ENCODE measurements around the gene TRPT1. TPM values are rescaled to one million over a fixed set of nuclear protein-coding genes. Genes with fewer than 3 reads are reported as not detected.
"Not testable (repeated sequence)": the region's sequence is repeated elsewhere in the genome, so short reads cannot be mapped to it uniquely, and the experiment has no call there.

TRPT1 gene
- total RNA-seq, 2 donors from 2014 or later, result 31.2 to 36.5 TPM

GRCh38 chr11:64249038-64249437 lies 23.1 kb upstream of the TRPT1 start:
- no peaks in the 10 kb centered on the region for H3K9me3 Mint-ChIP-seq
- H3K27ac Mint-ChIP-seq, result no peak overlapping the region
- ATAC-seq, result no peak
- H3K36me3 Mint-ChIP-seq, result peaks cover 6% of the 10 kb centered on the region in 2 donors
- no peak for DNase-seq (ENCODE audit: low spot score in 2 of 2)

DNA sequence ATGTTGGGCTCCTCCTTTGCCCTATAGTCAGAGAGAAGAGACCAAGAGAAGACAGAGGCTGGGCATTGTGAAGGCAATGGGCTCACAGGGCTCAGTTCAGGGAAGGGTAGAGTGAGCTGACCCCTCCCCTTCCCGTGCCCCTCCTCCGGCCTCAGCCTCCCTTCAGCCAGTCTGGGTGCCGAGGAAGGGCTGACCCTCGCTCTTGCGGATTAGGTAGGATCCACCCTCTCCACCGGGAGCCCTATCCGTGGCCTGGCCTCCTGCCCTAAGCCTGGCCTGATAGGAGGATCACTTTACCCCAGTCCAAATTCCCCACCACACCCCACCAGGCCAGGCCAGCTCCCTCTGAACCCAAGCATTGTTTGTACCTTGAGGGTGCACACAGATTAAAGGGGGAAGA lies 22.6 kb upstream of the TRPT1 start:
- Mint-ChIP-seq H3K36me3 (peaks cover 6 to 9% of the 10 kb centered on the region in 2 donors), H3K9me3 (no peaks in the 10 kb centered on the region)

DNA sequence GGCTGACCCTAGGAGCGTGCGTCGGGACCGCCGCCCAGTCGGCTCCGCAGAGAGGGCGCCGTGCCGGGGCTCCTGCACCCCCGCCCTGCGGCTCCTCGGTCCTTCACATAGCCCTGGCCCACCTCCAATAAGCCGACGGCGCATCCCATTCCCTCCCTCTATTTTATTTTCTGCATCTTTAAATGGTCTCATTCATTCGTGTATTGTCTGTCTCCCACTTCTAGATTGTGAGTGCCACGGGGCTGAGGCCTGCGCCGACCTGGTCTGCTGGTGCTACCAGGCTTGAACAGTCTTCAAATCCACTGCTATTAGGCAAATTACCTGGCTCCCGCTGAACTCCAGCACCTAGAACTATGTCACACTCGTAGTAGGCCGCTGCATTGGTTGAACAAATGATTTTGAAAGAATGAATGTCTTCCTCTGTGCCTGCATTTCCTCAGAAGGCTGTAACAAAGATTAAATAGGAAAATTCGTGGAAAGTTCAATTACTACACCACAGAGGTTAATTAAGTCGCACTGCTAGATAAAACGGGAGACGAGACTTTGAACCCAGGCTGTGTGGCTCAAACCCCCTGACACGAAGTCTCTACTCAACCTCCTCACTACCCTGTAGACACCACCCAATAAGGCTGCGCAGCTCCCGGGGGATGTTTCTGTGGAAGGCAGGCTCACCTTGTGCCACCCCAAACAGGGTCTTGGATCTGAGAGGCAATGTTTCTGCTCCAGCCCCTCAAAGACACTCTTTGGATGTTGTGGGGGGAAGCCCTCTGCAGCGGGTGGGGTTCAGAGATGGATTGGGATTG lies 21.9 kb upstream of the TRPT1 start:
- ATAC-seq, result no peak
- no peaks in the 10 kb centered on the region for H3K9me3 Mint-ChIP-seq
- peak overlapping the region in 1 of 2 donors; percentile 65 for H3K27ac Mint-ChIP-seq
- no peak for DNase-seq (ENCODE audit: low spot score in 2 of 2)
- peaks cover 6 to 16% of the 10 kb centered on the region in 2 donors for H3K36me3 Mint-ChIP-seq

More for the DNA sequence above, 22.6 kb upstream of the TRPT1 start:
- DNase-seq (ENCODE audit: low spot score in 2 of 2) (no peak), ATAC-seq (no peak)
- no peak overlapping the region for H3K27ac Mint-ChIP-seq

DNA sequence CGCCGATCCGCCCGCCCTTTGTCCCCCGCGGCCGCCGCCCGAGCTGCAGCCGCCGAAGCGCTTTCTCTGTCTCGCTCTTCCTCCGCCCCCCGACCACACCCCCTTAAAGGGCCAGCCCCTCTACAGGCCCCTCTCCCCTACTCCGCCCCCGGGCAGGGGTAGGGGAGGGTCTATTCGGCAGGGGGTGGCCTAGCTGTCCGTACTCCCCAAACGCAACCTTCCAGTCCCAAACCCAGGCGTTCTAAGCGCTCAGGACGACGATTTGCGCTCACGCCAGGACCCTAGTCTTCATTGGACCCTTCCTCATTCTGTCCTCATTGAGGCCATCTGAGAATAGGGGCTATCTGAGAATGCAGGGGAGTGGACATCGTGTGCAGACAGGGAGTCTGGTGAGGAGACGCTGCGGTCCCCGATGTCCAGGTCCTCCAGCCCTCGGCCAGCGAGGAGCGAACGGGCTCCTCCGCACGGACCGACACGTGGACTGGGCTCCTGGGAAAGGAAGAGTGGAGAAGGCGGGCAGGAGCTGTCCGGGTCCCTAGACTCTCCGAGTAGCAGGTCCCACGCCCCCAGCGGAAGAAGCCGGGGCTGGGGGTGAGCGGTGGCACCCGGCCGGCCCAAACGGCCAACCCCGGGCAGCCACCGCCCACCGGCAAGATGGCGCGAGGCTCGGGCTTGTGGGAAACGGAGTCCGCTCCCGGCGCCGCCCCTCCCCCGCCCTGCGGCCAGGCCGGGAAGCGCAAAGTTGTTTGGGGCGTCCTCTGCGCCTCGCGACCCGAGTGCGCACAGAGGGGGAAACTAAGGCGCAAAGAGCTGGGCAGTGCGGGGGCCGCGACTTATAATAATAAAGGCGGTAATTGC lies 21.1 kb upstream of the TRPT1 start, which contains the start of gene PPP1R14B:
TSS of gene PPP1R14B (minus strand) at position 73 of the 858 bp plus-strand sequence. CDS start 270 bp downstream, outside the sequence.
- ATAC-seq, result peak; percentile 39 to 73
- peak within 1 kb of the TSS; percentile 91 to 93 for H3K27ac Mint-ChIP-seq
- H3K9me3 Mint-ChIP-seq, result no peaks in the 10 kb centered on the region
- H3K36me3 Mint-ChIP-seq, result peaks cover 6 to 16% of the 10 kb centered on the region in 2 donors
- DNase-seq (ENCODE audit: low spot score in 2 of 2), result peak; percentile 74 to 82

DNA sequence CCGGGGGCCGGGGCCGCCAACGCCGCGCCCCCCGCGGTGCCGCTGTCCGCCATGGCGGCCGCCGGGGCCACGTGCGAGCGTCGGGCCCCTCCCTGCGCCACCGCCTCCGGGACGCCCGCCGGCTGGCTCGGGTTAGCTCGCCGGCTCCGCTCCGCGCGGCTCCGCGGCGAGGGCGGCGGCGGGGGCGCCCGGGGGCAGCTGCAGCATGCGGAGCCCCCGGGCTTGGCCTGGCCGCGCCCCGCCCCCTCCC lies 20.6 kb upstream of the TRPT1 start:
- ATAC-seq, result peak; percentile 3 to 29
- DNase-seq (ENCODE audit: low spot score in 2 of 2); H3K9me3 Mint-ChIP-seq: not testable (repeated sequence)
- H3K27ac Mint-ChIP-seq, result peak overlapping the region in 1 of 2 donors; percentile 93
- H3K36me3 Mint-ChIP-seq, result peaks cover 6 to 16% of the 10 kb centered on the region in 2 donors

GRCh38 chr11:64245797-64246620 lies 20.0 kb upstream of the TRPT1 start:
- ATAC-seq, result peak in 1 of 2 donors; percentile 55
- Mint-ChIP-seq H3K9me3 (no peaks in the 10 kb centered on the region), H3K36me3 (peaks cover 6 to 16% of the 10 kb centered on the region in 2 donors), H3K27ac (peak overlapping the region; percentile 91 to 93)
- peak; percentile 72 to 87 for DNase-seq (ENCODE audit: low spot score in 2 of 2)

- Mint-ChIP-seq H3K36me3 (peaks cover 7 to 16% of the 10 kb centered on the region in 2 donors), H3K27ac (peak overlapping the region; percentile 91 to 93), H3K9me3 (no peaks in the 10 kb centered on the region)
- DNase-seq (ENCODE audit: low spot score in 2 of 2), result no peak
- no peak for ATAC-seq
These were observed 19.4 kb upstream of the TRPT1 start for GRCh38 chr11:64245401-64245796.

- Mint-ChIP-seq H3K9me3 (no peaks in the 10 kb centered on the region), H3K27ac (peak overlapping the region in 1 of 2 donors; percentile 93), H3K36me3 (peaks cover 11 to 16% of the 10 kb centered on the region in 2 donors)
- ATAC-seq (no peak), DNase-seq (ENCODE audit: low spot score in 2 of 2) (no peak)
These were observed 19.0 kb upstream of the TRPT1 start for GRCh38 chr11:64244966-64245365.

DNA sequence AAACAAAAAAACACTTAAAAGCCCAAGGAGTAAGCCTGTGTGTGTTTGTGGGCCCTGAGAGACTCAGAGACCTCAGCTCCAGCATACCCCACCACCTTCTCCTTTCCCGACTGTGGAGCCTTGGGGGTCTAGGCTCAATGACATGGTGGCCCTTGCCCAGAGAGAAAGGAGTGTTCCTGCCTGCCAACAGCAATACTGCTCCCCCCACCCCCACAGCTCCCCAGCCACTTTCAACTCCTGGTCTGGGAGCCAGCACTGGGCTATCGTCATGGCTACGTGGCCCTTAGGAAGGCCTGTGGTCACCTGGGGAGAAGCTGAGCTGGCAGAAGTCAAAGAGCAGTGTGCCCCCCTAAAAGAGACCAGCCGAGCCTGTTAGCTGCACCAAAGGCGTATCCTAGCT lies 18.1 kb upstream of the TRPT1 start:
- ATAC-seq, result no peak
- no peak for DNase-seq (ENCODE audit: low spot score in 2 of 2)
- H3K9me3 Mint-ChIP-seq, result no peaks in the 10 kb centered on the region
- peaks cover 11 to 16% of the 10 kb centered on the region in 2 donors for H3K36me3 Mint-ChIP-seq
- peak overlapping the region; percentile 29 to 32 for H3K27ac Mint-ChIP-seq

DNA sequence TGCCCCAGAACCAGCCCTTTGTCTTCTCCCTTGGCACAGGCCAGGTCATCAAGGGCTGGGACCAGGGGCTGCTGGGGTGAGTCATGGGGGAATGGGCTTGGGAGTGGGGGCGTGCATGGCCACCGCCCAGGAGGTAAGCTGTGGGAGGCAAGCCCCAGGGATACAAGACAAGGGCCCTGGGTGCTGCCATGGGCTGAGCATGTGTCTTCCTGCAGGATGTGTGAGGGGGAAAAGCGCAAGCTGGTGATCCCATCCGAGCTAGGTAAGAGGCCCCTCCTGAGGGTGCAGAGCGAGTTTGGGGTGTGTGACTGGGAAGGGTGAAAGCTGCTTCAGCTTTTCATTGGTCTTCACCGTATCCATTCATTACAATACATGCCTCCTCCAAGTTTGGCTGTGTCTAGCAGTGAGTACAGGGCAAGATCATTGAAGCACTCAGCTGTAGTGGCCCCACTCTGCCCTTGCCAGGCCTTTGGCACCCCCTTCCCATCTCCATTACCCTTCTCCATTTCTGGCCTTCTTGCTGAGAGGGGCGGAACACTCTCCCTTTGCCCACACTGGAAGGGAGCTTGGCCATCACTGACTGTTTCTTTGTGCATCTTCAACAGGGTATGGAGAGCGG lies 17.4 kb upstream of the TRPT1 start:
- Mint-ChIP-seq H3K36me3 (peaks cover 11 to 16% of the 10 kb centered on the region in 2 donors), H3K9me3 (no peaks in the 10 kb centered on the region), H3K27ac (peak overlapping the region; percentile 32 to 60)
- no peak for ATAC-seq
- DNase-seq (ENCODE audit: low spot score in 2 of 2), result no peak

GRCh38 chr11:64241491-64242374 lies 15.7 kb upstream of the TRPT1 start:
- ATAC-seq, result peak; percentile 2 to 10
- Mint-ChIP-seq H3K9me3 (no peaks in the 10 kb centered on the region), H3K36me3 (peaks cover 11 to 16% of the 10 kb centered on the region in 2 donors), H3K27ac (peak overlapping the region; percentile 96 to 97)
- DNase-seq (ENCODE audit: low spot score in 2 of 2), result peak in 1 of 2 donors; percentile 40

GRCh38 chr11:64241241-64241490 lies 15.2 kb upstream of the TRPT1 start:
- H3K9me3 Mint-ChIP-seq, result no peaks in the 10 kb centered on the region
- peaks cover 11 to 16% of the 10 kb centered on the region in 2 donors for H3K36me3 Mint-ChIP-seq
- ATAC-seq, result peak; percentile 74 to 85
- H3K27ac Mint-ChIP-seq, result peak overlapping the region; percentile 96 to 97
- peak; percentile 100 for DNase-seq (ENCODE audit: low spot score in 2 of 2)

DNA sequence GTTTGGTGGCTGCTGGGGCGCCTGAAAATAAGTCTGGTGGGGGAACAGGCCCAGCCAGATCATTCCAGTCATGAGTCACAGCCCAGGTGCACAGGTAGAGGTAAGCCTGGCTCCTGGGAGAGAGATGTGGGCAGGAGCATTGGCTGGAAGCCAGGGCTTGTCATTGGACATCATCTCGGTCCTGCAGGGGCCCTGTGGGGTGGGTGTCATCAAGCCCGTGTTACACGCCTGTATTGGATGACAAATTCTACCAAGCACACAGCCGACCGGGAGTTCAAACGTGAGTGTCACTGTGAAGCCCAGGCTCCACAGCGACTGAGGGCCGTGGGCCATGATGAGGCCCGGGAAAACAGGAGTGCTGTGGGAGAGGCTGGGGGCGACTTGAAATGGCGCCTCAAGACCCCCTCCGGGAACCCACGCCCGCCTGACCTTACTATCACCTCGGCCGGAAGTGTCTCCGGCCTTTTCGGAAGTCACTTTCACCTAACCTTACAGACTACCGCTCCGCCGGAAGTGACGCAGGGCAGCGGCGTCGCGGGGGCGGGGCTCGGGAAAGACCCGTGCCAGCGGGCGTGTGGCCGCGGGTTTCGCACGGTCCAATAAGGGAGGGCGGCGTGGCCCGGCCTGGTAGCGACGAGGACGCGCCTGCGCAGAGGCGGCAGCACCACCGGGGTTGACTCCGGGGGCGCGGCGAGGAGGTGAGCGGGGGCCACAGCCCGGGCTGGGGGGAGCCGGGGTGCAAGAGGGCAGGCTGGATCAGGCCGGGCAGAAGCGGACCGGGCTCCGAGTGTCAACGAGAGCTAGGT lies 14.7 kb upstream of the TRPT1 start, which contains the start of gene FKBP2:
TSS of gene FKBP2 (plus strand) at position 661 of the 806 bp plus-strand sequence. CDS start 1,293 bp downstream, outside the sequence.
- H3K9me3 Mint-ChIP-seq, result no peaks in the 10 kb centered on the region
- H3K27ac Mint-ChIP-seq, result peak within 1 kb of the TSS; percentile 96 to 97
- ATAC-seq (peak; percentile 65 to 72), DNase-seq (ENCODE audit: low spot score in 2 of 2) (peak; percentile 99)
- peaks cover 6 to 11% of the 10 kb centered on the region in 2 donors for H3K36me3 Mint-ChIP-seq

DNA sequence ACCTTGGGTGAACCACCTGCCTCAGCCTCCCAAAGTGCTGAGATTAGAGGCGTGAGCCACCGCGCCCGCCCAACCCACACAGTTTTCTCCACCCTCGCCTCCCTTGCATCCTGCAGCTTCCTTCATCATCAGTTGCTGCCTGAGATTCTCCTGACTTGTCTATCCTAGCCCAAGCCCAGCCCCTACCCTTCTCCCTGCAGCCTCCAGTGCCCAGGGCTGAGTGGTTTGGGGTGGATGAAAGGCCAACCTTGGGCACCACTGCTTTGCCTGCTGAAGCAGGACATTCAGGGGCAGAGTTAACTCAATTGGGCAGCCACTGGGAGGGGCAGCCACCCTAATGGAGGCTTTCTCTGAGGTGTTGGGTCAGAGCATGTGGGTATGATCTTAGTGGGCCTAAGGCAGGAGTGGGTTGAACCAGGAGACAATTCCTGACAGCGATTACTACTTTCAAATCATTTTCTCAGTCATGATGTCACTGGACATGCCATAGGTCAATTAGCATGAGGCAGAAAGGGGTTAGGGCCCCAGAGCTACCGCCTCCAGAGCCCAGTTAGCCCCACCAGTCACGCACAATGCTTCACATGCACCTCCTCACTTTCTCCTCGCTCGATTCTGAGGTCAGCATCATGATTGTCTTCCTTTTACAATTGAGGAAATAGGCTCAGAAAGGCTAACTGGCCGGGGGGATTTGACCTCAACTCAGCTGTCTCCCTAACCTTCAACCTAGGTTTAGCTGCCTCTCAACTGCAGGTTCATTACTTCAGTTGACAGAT lies 13.9 kb upstream of the TRPT1 start:
- Mint-ChIP-seq H3K27ac (peak overlapping the region; percentile 96 to 97), H3K36me3 (peaks cover 5 to 10% of the 10 kb centered on the region in 2 donors), H3K9me3 (no peaks in the 10 kb centered on the region)
- no peak for DNase-seq (ENCODE audit: low spot score in 2 of 2)
- no peak for ATAC-seq
